HG03095 (cell line): Measurements from ENCODE around the gene PVRIG.
"Not testable (repeated sequence)": the region's sequence is repeated elsewhere in the genome, so short reads cannot be mapped to it uniquely, and the experiment has no call there.

ENCODE experiments used
- ATAC-seq: cut with Tn5 transposase; IDR thresholded peaks from one replicate; pipeline ENCODE4 v1.9.1; 2021; ENCODE audit warnings: moderate library complexity; ENCODE audit not compliant: unreplicated experiment

PVRIG gene

GRCh38 chr7:100219801-100220585, at the start of gene PVRIG:
TSS of gene PVRIG (plus strand) at chr7:100219949. CDS start at chr7:100219971, 22 bp downstream.
- ATAC-seq: not testable (repeated sequence)

- no peak for ATAC-seq
Observed at GRCh38 chr7:100170101-100170897, 49.5 kb upstream of the PVRIG start.

GRCh38 chr7:100171087-100171681, 48.6 kb upstream of the PVRIG start:
- no peak for ATAC-seq

GRCh38 chr7:100171840-100172239, 47.9 kb upstream of the PVRIG start:
- no peak for ATAC-seq

- no peak for ATAC-seq
Observed at GRCh38 chr7:100173806-100174495, 45.8 kb upstream of the PVRIG start.

GRCh38 chr7:100174582-100174981, 45.2 kb upstream of the PVRIG start:
- no peak for ATAC-seq

GRCh38 chr7:100175296-100175935, 44.3 kb upstream of the PVRIG start:
- no peak for ATAC-seq

GRCh38 chr7:100176096-100177044, 43.4 kb upstream of the PVRIG start:
- no peak for ATAC-seq

GRCh38 chr7:100177045-100178001, 42.4 kb upstream of the PVRIG start, which contains the start of the genes GPC2 and STAG3:
TSS of gene GPC2 (minus strand) at chr7:100177381. CDS start at chr7:100177199, 182 bp downstream.
TSS of gene STAG3 (plus strand) at chr7:100177918. CDS start at chr7:100180557, 2,639 bp downstream.
- ATAC-seq: peak; percentile 87

- not testable (repeated sequence) for ATAC-seq
Observed at GRCh38 chr7:100180084-100180483, 39.7 kb upstream of the PVRIG start.

GRCh38 chr7:100182616-100183015, 37.1 kb upstream of the PVRIG start:
- ATAC-seq: not testable (repeated sequence)

GRCh38 chr7:100183090-100183489, 36.7 kb upstream of the PVRIG start:
- ATAC-seq: not testable (repeated sequence)

- ATAC-seq: no peak
Observed at GRCh38 chr7:100185726-100186125, 34.0 kb upstream of the PVRIG start.

- no peak for ATAC-seq
Observed at GRCh38 chr7:100189061-100189460, 30.7 kb upstream of the PVRIG start.

GRCh38 chr7:100190048-100190711, 29.6 kb upstream of the PVRIG start:
- peak; percentile 59 for ATAC-seq

- ATAC-seq: no peak
Observed at GRCh38 chr7:100191775-100192174, 28.0 kb upstream of the PVRIG start.

- not testable (repeated sequence) for ATAC-seq
Observed at GRCh38 chr7:100192281-100192862, 27.4 kb upstream of the PVRIG start.
